HG02840 (cell line): ENCODE data around the gene CA12.
"Not testable (repeated sequence)": the region's sequence is repeated elsewhere in the genome, so short reads cannot be mapped to it uniquely, and the experiment has no call there.

ENCODE experiments used
- ATAC-seq: cut with Tn5 transposase; IDR thresholded peaks from one replicate; pipeline ENCODE4 v1.9.1; 2021; ENCODE audit warnings: mild to moderate bottlenecking, moderate library complexity, moderate number of reproducible peaks; ENCODE audit not compliant: unreplicated experiment, low FRiP score

The CA12 gene

GRCh38 chr15:63339836-63340235 is 41.8 kb downstream of the CA12 start:
- no peak for ATAC-seq

GRCh38 chr15:63339006-63339766 is 42.5 kb downstream of the CA12 start:
- ATAC-seq = no peak

GRCh38 chr15:63338170-63338569 is 43.5 kb downstream of the CA12 start:
- ATAC-seq = no peak

- no peak for ATAC-seq
Observed at GRCh38 chr15:63337046-63337445, 44.6 kb downstream of the CA12 start.

GRCh38 chr15:63335543-63336240 is 46.0 kb downstream of the CA12 start:
- no peak for ATAC-seq

GRCh38 chr15:63334821-63335220 is 46.8 kb downstream of the CA12 start:
- no peak for ATAC-seq

GRCh38 chr15:63332367-63333124 is 49.1 kb downstream of the CA12 start:
- ATAC-seq = no peak

GRCh38 chr15:63331456-63331855 is 50.2 kb downstream of the CA12 start:
- no peak for ATAC-seq

GRCh38 chr15:63330926-63331325 is 50.7 kb downstream of the CA12 start:
- ATAC-seq = no peak

GRCh38 chr15:63329567-63330350 is 51.9 kb downstream of the CA12 start:
- ATAC-seq = no peak

GRCh38 chr15:63327648-63328421 is 53.8 kb downstream of the CA12 start:
- ATAC-seq = no peak

- ATAC-seq = no peak
Observed at GRCh38 chr15:63324770-63325169, 56.9 kb downstream of the CA12 start.

- no peak for ATAC-seq
Observed at GRCh38 chr15:63323798-63324563, 57.7 kb downstream of the CA12 start.

GRCh38 chr15:63322541-63322940 is 59.1 kb downstream of the CA12 start:
- no peak for ATAC-seq

- ATAC-seq = no peak
Observed at GRCh38 chr15:63321462-63321861, 60.2 kb downstream of the CA12 start.

GRCh38 chr15:63320981-63321380 is 60.7 kb downstream of the CA12 start:
- ATAC-seq = not testable (repeated sequence)

GRCh38 chr15:63320446-63320845 is 61.2 kb downstream of the CA12 start:
- not testable (repeated sequence) for ATAC-seq

- ATAC-seq = no peak
Observed at GRCh38 chr15:63319065-63319464, 62.6 kb downstream of the CA12 start.

- ATAC-seq = no peak
Observed at GRCh38 chr15:63318344-63318743, 63.3 kb downstream of the CA12 start.
